GM12878 (cell line): ENCODE measurements around the gene TACR1. TPM values are rescaled to one million over a fixed set of nuclear protein-coding genes. Genes with fewer than 3 reads are reported as not detected.

ENCODE experiments used
- ATAC-seq: fragments of 200-7000 bp; cut with Tn5 transposase; 3 replicates; pipeline ENCODE4 v1.9.1; 2020; ENCODE audit warnings: mild to moderate bottlenecking, moderate library complexity
- BruUV-seq: library from RNA; stranded (reverse); fragments of 400-500 nt; replicated peaks from 2 replicates; lab custom pipeline; 2021; lab: Mats Ljungman, UMichigan
- CTCF ChIA-PET: fragments of 300-600 bp; sonication (Branson Sonifier 250); formaldehyde crosslinking; extraction: SDS; loops from one replicate; lab custom pipeline; 2021; ENCODE audit warnings: inconsistent platforms; lab: Yijun Ruan, JAX
- POLR2A ChIA-PET: fragments of 350-600 bp; formaldehyde crosslinking; extraction: SDS; loops from one replicate; lab custom pipeline; 2021; ENCODE audit warnings: inconsistent platforms; lab: Charles Lee
- RAD21 ChIA-PET: fragments of 300-600 bp; sonication (Branson Sonifier 250); formaldehyde crosslinking; loops from one replicate; lab custom pipeline; 2023; ENCODE audit warnings: antibody characterized with exemption; ENCODE audit not compliant: unreplicated experiment; lab: Charles Lee
- SMC1A ChIA-PET: fragments of 300-600 bp; sonication (Branson Sonifier 250); formaldehyde crosslinking; loops from one replicate; lab custom pipeline; 2023; ENCODE audit not compliant: unreplicated experiment, uncharacterized antibody; lab: Charles Lee
- DNase-seq: peaks from one replicate; pipeline ENCODE4 v3.0.0-alpha.2; 2011; ENCODE audit warnings: low read depth, low spot score
- FAIRE-seq: peaks from 3 replicates; lab custom pipeline; 2011; peaks lifted over from hg19 to GRCh38; lab: Jason Lieb, UNC
- H2AFZ ChIP-seq: 2 replicates; pipeline ENCODE4 v1.6.0; 2011; ENCODE audit warnings: low read depth, low read length, control low read depth; ENCODE audit not compliant: control insufficient read depth
- H3K27ac ChIP-seq: 2 replicates; pipeline ENCODE4 v1.5.1; 2011; ENCODE audit warnings: control low read depth; ENCODE audit not compliant: control insufficient read depth, insufficient read depth
- H3K27me3 ChIP-seq, 2 experiments: replicated peaks in 1 of 2; 2 replicates each; pipeline versions ENCODE4 v1.6.0 to v1.6.1; 2011; ENCODE audit warnings: low read length in 1 of 2; ENCODE audit not compliant: control insufficient read depth in 2 of 2, insufficient read depth in 2 of 2
- H3K36me3 ChIP-seq, 2 experiments: 2 replicates each; pipeline ENCODE4 v1.5.1; 2011; ENCODE audit warnings: low read length in 1 of 2; ENCODE audit not compliant: control insufficient read depth in 2 of 2, insufficient read depth in 2 of 2
- H3K4me1 ChIP-seq: 2 replicates; pipeline ENCODE4 v1.6.1; 2011; ENCODE audit warnings: mild to moderate bottlenecking, low read length, moderate library complexity, mixed read lengths; ENCODE audit not compliant: control insufficient read depth, insufficient read depth
- H3K4me2 ChIP-seq: 2 replicates; pipeline ENCODE4 v1.6.0; 2011; ENCODE audit warnings: control low read depth; ENCODE audit not compliant: control insufficient read depth, insufficient read depth
- H3K4me3 ChIP-seq: fragments of 200-600 bp; sonication (generic); 2 replicates; pipeline ENCODE4 v1.5.1; 2016
- H3K79me2 ChIP-seq: 2 replicates; pipeline ENCODE4 v1.6.0; 2011; ENCODE audit warnings: low read length; ENCODE audit not compliant: control insufficient read depth, insufficient read depth
- H3K9ac ChIP-seq: 2 replicates; pipeline ENCODE4 v1.8.0; 2011; ENCODE audit warnings: low read length, control low read depth, mixed read lengths; ENCODE audit not compliant: control insufficient read depth, insufficient read depth
- H3K9me3 ChIP-seq: replicated peaks from 3 replicates; pipeline ENCODE4 v1.5.1; 2011; ENCODE audit warnings: mild to moderate bottlenecking, low read length; ENCODE audit not compliant: control insufficient read depth, insufficient read depth
- H4K20me1 ChIP-seq: 2 replicates; pipeline ENCODE4 v1.6.0; 2011; ENCODE audit not compliant: control insufficient read depth, insufficient read depth
- CBX5 ChIP-seq: sonication (generic); IDR thresholded peaks from 2 replicates; pipeline ENCODE4 v1.6.1; 2016; ENCODE audit warnings: low read depth, moderate library complexity, mild to moderate bottlenecking, inconsistent platforms
- CEBPZ ChIP-seq: fragments of 150-350 bp; IDR thresholded peaks from 2 replicates; pipeline ENCODE4 v1.6.1; 2016; ENCODE audit warnings: low read depth, low read length
- EED ChIP-seq: sonication (generic); IDR thresholded peaks from 2 replicates; pipeline ENCODE4 v1.6.1; 2016; ENCODE audit warnings: antibody characterized with exemption, low read depth
- IRF4 ChIP-seq: IDR thresholded peaks from 2 replicates; pipeline ENCODE4 v1.6.1; 2011; ENCODE audit warnings: low read depth, low read length
- IRF5 ChIP-seq: fragments of 450-650 bp; IDR thresholded peaks from 2 replicates; pipeline ENCODE4 v1.6.1; 2017; ENCODE audit warnings: borderline replicate concordance
- MEF2A ChIP-seq: IDR thresholded peaks from 2 replicates; pipeline ENCODE4 v1.6.1; 2011; ENCODE audit warnings: low read depth, mild to moderate bottlenecking, low read length, moderate library complexity; ENCODE audit not compliant: insufficient read depth
- MEF2B ChIP-seq: fragments of 450-650 bp; IDR thresholded peaks from 2 replicates; pipeline ENCODE4 v1.6.1; 2018; ENCODE audit warnings: mild to moderate bottlenecking, moderate library complexity; ENCODE audit not compliant: partially characterized antibody, poor library complexity, severe bottlenecking
- MTA2 ChIP-seq: fragments of 450-650 bp; IDR thresholded peaks from 2 replicates; pipeline ENCODE4 v1.6.1; 2016; ENCODE audit warnings: low read depth, mild to moderate bottlenecking, moderate library complexity
- MXI1 ChIP-seq: fragments of 150-350 bp; IDR thresholded peaks from 2 replicates; pipeline ENCODE4 v1.6.1; 2011; ENCODE audit warnings: low read depth, mild to moderate bottlenecking, inconsistent platforms, low read length, improper control_type of control experiment
- NR2C1 ChIP-seq: fragments of 450-650 bp; IDR thresholded peaks from 2 replicates; pipeline ENCODE4 v1.6.1; 2017; ENCODE audit warnings: antibody characterized with exemption, mild to moderate bottlenecking, moderate library complexity
- NR2C2 ChIP-seq: IDR thresholded peaks from 2 replicates; pipeline ENCODE4 v1.6.1; 2011; ENCODE audit warnings: borderline replicate concordance, low read depth; ENCODE audit not compliant: control insufficient read depth, insufficient read length
- PBX3 ChIP-seq: IDR thresholded peaks from 2 replicates; pipeline ENCODE4 v1.6.1; 2011; ENCODE audit warnings: mild to moderate bottlenecking, low read depth, low read length, moderate library complexity; ENCODE audit not compliant: insufficient replicate concordance
- POLR2AphosphoS2 ChIP-seq: IDR thresholded peaks from 2 replicates; pipeline ENCODE4 v1.6.1; 2011; ENCODE audit warnings: low read depth, mild to moderate bottlenecking, low read length, improper control_type of control experiment, moderate library complexity
- SMARCA5 ChIP-seq: fragments of 450-650 bp; IDR thresholded peaks from 2 replicates; pipeline ENCODE4 v1.6.1; 2017; ENCODE audit warnings: mild to moderate bottlenecking
- SRF ChIP-seq, 2 experiments: IDR thresholded peaks; 2 replicates each; pipeline ENCODE4 v1.6.1; 2011; ENCODE audit warnings: low read depth in 2 of 2, low read length in 2 of 2, mild to moderate bottlenecking in 1 of 2, moderate library complexity in 1 of 2
- SUZ12 ChIP-seq: fragments of 200-600 bp; sonication (generic); IDR thresholded peaks from one replicate; pipeline ENCODE4 v1.6.1; 2018; ENCODE audit warnings: antibody characterized with exemption, mild to moderate bottlenecking; ENCODE audit not compliant: unreplicated experiment
- ZZZ3 ChIP-seq: IDR thresholded peaks from 2 replicates; pipeline ENCODE4 v1.6.1; 2011; ENCODE audit warnings: low read depth; ENCODE audit not compliant: control insufficient read depth, insufficient read length
- WGBS: methylation state at CpG from one replicate; pipeline ENCODE4 v1.1.6; 2016; ENCODE audit warnings: low lambda C conversion rate; ENCODE audit not compliant: insufficient replicate concordance, insufficient coverage; ENCODE audit errors: missing lambda C conversion rate; 5-methylcytosine and 5-hydroxymethylcytosine counted together
- in situ Hi-C: fragments of 300-500 bp; cut with MboI; formaldehyde crosslinking; loops from 9 replicates; pipeline ENCODE4 v1.14.3; 2018; ENCODE audit warnings: mixed read lengths
- intact Hi-C: fragments of 100-400 bp; cut with micrococcal nuclease; formaldehyde crosslinking; loops from one replicate; pipeline ENCODE4 v1.14.2; 2022; ENCODE audit not compliant: unreplicated experiment
- polyA plus RNA-seq, 11 experiments: library from polyadenylated mRNA; depleted of rRNA in 4 of 11; unstranded in 6 of 11; stranded (reverse) in 5 of 11; fragments of >200 nt; fragmentation: Nextera tagmentation in 4 of 11; fragmentation: Illumina TruSeq in 1 of 11; extraction: Ambion mirVana in 4 of 11; extraction: Trizol in 1 of 11; gene quantifications; 1 replicate in 1 of 11; 2 replicates in 10 of 11; pipeline versions ENCODE4 v1.2.1 to v1.2.3, GENCODE V29; 2011 to 2016; ENCODE audit warnings: inconsistent platforms in 2 of 11, missing spikeins in 2 of 11, low read depth in 1 of 11
- total RNA-seq, 4 experiments: library from RNA; depleted of rRNA in 3 of 4; stranded (reverse); fragments of >200 nt in 3 of 4; fragmentation: Illumina TruSeq in 1 of 4; extraction: Trizol in 1 of 4; gene quantifications; 2 replicates each; pipeline versions ENCODE4 v1.2.1 to v1.2.3, GENCODE V29; 2013 to 2021

The TACR1 gene
- total and polyA plus RNA-seq, 10 of the 15 experiments (the other 5 are each of a cell fraction or from before 2014, with no cell fraction given) = 0.04 to 1.4 (median 0.15) TPM

- TF ChIP-seq IRF5 (no peak), EED (no peak), IRF4 (no peak), POLR2AphosphoS2 (no peak), SMARCA5 (no peak)
- TF ChIP-seq, all 136 proteins: peak for 0
Observed at GRCh38 chr2:75192496-75192895, 6.8 kb downstream of the TACR1 start (continued).

- Histone ChIP-seq H3K9me3 (no peaks in the 10 kb centered on the region), H3K4me3 (no peak overlapping the region), H3K9ac (no peak overlapping the region), H3K27ac (no peak overlapping the region), H4K20me1 (no peaks in the 10 kb centered on the region), H3K4me2 (no peak overlapping the region), H3K36me3 (no peaks in the 10 kb centered on the region), H3K27me3 (no peaks in the 10 kb centered on the region), H2AFZ (no peak overlapping the region), H3K79me2 (no peaks in the 10 kb centered on the region), H3K4me1 (no peaks in the 10 kb centered on the region)
- FAIRE-seq (no peak), ATAC-seq (no peak), DNase-seq (no peak)
- in situ Hi-C loops (no loop called here), intact Hi-C loops (loop anchor here (10.0 kb wide), 1 partner anchor 266 kb away; no protein-coding TSS in a partner anchor)
- no TSS peak for BruUV-seq
- ChIA-PET CTCF (interaction anchor here (0.7 kb wide), 1 partner anchor 11 kb away, joined by 3 read pairs; no protein-coding TSS in a partner anchor), SMC1A (no interaction called here), POLR2A (no interaction called here), RAD21 (no interaction called here)
- 48% methylated on average over 3 of the region's 3 CpGs for WGBS
- TF ChIP-seq NR2C2 = no peak
- TF ChIP-seq MEF2B = no peak
- no peak for TF ChIP-seq ZZZ3
- no peak for TF ChIP-seq SUZ12
- TF ChIP-seq MEF2A = no peak
- no peak for TF ChIP-seq CEBPZ
- no peak for TF ChIP-seq MTA2
- TF ChIP-seq SRF (IDR thresholded peaks at IDR 0.05; ENCODE audit: low read depth in 2 of 2, low read length in 2 of 2) = no peak
- TF ChIP-seq PBX3 = no peak
- TF ChIP-seq NR2C1 = no peak
- TF ChIP-seq MXI1 = no peak
- TF ChIP-seq CBX5 = no peak
Observed at GRCh38 chr2:75190271-75190990, 8.9 kb downstream of the TACR1 start.
